HepG2 (cell line): ENCODE data around the gene CD4. TPM values are rescaled to one million over a fixed set of nuclear protein-coding genes. Genes with fewer than 3 reads are reported as not detected.

Experiments
- EED ChIP-seq: sonication (generic); formaldehyde crosslinking; IDR thresholded peaks from 2 replicates; pipeline ENCODE4 v1.5.0; 2020; ENCODE audit warnings: mild to moderate bottlenecking, missing genetic modification reagents
- FOXA3 ChIP-seq: IDR thresholded peaks from 2 replicates; pipeline ENCODE4 v1.6.1; 2016; ENCODE audit warnings: missing genetic modification reagents, missing compliant biosample characterization
- KAT2B ChIP-seq: fragments of 150-350 bp; IDR thresholded peaks from 2 replicates; pipeline ENCODE4 v1.6.1; 2014; ENCODE audit warnings: low read depth, low read length, borderline replicate concordance
- MXD1 ChIP-seq: sonication (generic); formaldehyde crosslinking; IDR thresholded peaks from 2 replicates; pipeline ENCODE4 v1.4.0; 2020; ENCODE audit warnings: mild to moderate bottlenecking, missing genetic modification reagents
- NFATC3 ChIP-seq: sonication (generic); formaldehyde crosslinking; IDR thresholded peaks from 2 replicates; pipeline ENCODE4 v1.5.1; 2020; ENCODE audit warnings: mild to moderate bottlenecking, missing genetic modification reagents
- NR2F2 ChIP-seq: IDR thresholded peaks from 2 replicates; pipeline ENCODE4 v1.6.1; 2012; ENCODE audit warnings: low read depth, inconsistent platforms, borderline replicate concordance
- RXRA ChIP-seq: sonication (generic); formaldehyde crosslinking; IDR thresholded peaks from 2 replicates; pipeline ENCODE4 v1.5.1; 2020; ENCODE audit warnings: missing genetic modification reagents
- ZFP36L1 ChIP-seq: sonication (generic); formaldehyde crosslinking; IDR thresholded peaks from 2 replicates; pipeline ENCODE4 v1.8.0; 2022; ENCODE audit warnings: mild to moderate bottlenecking, missing genetic modification reagents, moderate library complexity
- ZFY ChIP-seq: sonication (generic); formaldehyde crosslinking; IDR thresholded peaks from 2 replicates; pipeline ENCODE4 v1.4.0; 2020; ENCODE audit warnings: missing genetic modification reagents
- ZNF121 ChIP-seq: sonication (generic); formaldehyde crosslinking; IDR thresholded peaks from 2 replicates; pipeline ENCODE4 v1.5.0; 2020; ENCODE audit warnings: mild to moderate bottlenecking, missing genetic modification reagents
- ZNF446 ChIP-seq: sonication (generic); formaldehyde crosslinking; IDR thresholded peaks from 2 replicates; pipeline ENCODE4 v1.5.0; 2020; ENCODE audit warnings: mild to moderate bottlenecking, missing genetic modification reagents
- ZNF672 ChIP-seq: sonication (generic); formaldehyde crosslinking; IDR thresholded peaks from 2 replicates; pipeline ENCODE4 v1.8.1; 2022; ENCODE audit warnings: missing genetic modification reagents
- ZNF891 ChIP-seq: sonication (generic); formaldehyde crosslinking; IDR thresholded peaks from 2 replicates; pipeline ENCODE4 v1.5.0; 2020; ENCODE audit warnings: mild to moderate bottlenecking, missing genetic modification reagents
- ZSCAN25 ChIP-seq: sonication (generic); formaldehyde crosslinking; IDR thresholded peaks from 2 replicates; pipeline ENCODE4 v1.8.0; 2022; ENCODE audit warnings: mild to moderate bottlenecking, missing genetic modification reagents
- polyA plus RNA-seq, 8 experiments: library from polyadenylated mRNA; depleted of rRNA in 3 of 8; stranded (reverse) in 7 of 8; unstranded in 1 of 8; fragments of >200 nt; fragmentation: Illumina TruSeq in 4 of 8; extraction: Trizol in 4 of 8; gene quantifications; 2 replicates each; pipeline versions ENCODE4 v1.2.1 to v1.2.3, GENCODE V29; 2011 to 2016; ENCODE audit warnings: low read depth in 4 of 8, missing spikeins in 1 of 8, mixed read lengths in 1 of 8; ENCODE audit not compliant: insufficient read depth in 1 of 8
- total RNA-seq, 5 experiments: library from RNA; depleted of rRNA; stranded (reverse); fragments of >200 nt; fragmentation: Illumina TruSeq; extraction: Trizol; gene quantifications; 2 replicates each; pipeline ENCODE4 v1.2.3, GENCODE V29; 2016; ENCODE audit warnings: low read depth in 1 of 5
- TF ChIP-seq, protein P1 (sequence below): sonication (generic); formaldehyde crosslinking; IDR thresholded peaks from 2 replicates; pipeline ENCODE4 v1.4.0; 2020; ENCODE audit warnings: missing genetic modification reagents, borderline replicate concordance
- TF ChIP-seq, protein P2 (sequence below): sonication (generic); formaldehyde crosslinking; IDR thresholded peaks from 2 replicates; pipeline ENCODE4 v1.4.0; 2020; ENCODE audit warnings: missing genetic modification reagents
- TF ChIP-seq, protein P3 (sequence below): IDR thresholded peaks from 2 replicates; pipeline ENCODE4 v1.6.1; 2016; ENCODE audit warnings: missing compliant biosample characterization, missing genetic modification reagents, borderline replicate concordance
- TF ChIP-seq, protein P4 (sequence below): sonication (generic); formaldehyde crosslinking; IDR thresholded peaks from 2 replicates; pipeline ENCODE4 v1.9.0; 2021; ENCODE audit warnings: missing genetic modification reagents, borderline replicate concordance

Gene CD4
- total and polyA plus RNA-seq, 2 of the 13 experiments (the other 11 are each of a cell fraction or from before 2014, with no cell fraction given): 0.07 to 0.95 TPM

DNA sequence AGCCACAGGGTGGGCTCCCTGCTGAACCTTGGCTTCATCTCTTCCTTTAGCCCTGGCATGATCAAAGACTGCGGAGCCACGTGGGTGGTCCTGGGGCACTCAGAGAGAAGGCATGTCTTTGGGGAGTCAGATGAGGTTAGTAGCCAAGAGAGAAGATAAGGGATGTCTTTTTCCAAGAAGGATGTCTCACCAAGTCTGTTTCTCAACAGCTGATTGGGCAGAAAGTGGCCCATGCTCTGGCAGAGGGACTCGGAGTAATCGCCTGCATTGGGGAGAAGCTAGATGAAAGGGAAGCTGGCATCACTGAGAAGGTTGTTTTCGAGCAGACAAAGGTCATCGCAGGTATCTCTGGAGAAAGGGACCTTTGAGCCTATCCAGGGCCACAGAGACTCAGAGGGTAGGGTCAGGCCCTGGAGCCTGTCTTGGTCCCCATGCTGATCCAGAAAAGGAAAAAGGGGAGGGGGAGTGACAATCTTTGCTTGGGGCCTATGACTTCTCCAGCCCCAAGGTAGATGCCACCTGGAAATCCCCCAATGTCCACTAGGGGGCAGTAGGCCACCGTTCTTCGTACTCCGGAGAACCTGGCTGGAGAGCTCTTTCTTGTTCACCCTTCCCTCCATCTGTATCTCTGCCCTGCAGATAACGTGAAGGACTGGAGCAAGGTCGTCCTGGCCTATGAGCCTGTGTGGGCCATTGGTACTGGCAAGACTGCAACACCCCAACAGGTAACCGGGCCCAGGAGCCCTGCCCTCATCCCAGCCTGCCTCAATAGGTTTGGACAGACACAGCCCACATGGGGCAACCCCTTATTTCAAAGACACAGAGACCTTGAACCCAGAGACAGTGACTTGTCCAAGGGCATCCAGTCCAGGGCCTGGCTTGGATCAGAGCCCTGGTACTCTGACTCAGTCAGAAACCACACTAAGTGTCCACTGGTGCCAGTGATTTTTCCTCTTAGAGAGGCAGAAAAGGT, 80.0 kb downstream of the CD4 start (continued):
- TF ChIP-seq, protein P1, sequence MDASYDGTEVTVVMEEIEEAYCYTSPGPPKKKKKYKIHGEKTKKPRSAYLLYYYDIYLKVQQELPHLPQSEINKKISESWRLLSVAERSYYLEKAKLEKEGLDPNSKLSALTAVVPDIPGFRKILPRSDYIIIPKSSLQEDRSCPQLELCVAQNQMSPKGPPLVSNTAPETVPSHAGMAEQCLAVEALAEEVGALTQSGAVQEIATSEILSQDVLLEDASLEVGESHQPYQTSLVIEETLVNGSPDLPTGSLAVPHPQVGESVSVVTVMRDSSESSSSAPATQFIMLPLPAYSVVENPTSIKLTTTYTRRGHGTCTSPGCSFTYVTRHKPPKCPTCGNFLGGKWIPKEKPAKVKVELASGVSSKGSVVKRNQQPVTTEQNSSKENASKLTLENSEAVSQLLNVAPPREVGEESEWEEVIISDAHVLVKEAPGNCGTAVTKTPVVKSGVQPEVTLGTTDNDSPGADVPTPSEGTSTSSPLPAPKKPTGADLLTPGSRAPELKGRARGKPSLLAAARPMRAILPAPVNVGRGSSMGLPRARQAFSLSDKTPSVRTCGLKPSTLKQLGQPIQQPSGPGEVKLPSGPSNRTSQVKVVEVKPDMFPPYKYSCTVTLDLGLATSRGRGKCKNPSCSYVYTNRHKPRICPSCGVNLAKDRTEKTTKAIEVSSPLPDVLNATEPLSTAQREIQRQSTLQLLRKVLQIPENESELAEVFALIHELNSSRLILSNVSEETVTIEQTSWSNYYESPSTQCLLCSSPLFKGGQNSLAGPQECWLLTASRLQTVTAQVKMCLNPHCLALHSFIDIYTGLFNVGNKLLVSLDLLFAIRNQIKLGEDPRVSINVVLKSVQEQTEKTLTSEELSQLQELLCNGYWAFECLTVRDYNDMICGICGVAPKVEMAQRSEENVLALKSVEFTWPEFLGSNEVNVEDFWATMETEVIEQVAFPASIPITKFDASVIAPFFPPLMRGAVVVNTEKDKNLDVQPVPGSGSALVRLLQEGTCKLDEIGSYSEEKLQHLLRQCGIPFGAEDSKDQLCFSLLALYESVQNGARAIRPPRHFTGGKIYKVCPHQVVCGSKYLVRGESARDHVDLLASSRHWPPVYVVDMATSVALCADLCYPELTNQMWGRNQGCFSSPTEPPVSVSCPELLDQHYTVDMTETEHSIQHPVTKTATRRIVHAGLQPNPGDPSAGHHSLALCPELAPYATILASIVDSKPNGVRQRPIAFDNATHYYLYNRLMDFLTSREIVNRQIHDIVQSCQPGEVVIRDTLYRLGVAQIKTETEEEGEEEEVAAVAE (CRISPR knock-in tag): no peak
- TF ChIP-seq FOXA3 (CRISPR knock-in tag) (no peak), ZNF891 (CRISPR knock-in tag) (0 out of 2 replicates have a peak, but pooled peaks have one; percentile 58), EED (CRISPR knock-in tag) (no peak), ZNF672 (CRISPR knock-in tag) (no peak), ZSCAN25 (0 out of 2 replicates have a peak, but pooled peaks have one; percentile 54), RXRA (CRISPR knock-in tag) (0 out of 2 replicates have a peak, but pooled peaks have one; percentile 5), ZNF121 (CRISPR knock-in tag) (no peak), ZFY (CRISPR knock-in tag) (no peak), NFATC3 (no peak), ZNF446 (CRISPR knock-in tag) (no peak), ZFP36L1 (CRISPR knock-in tag) (no peak), NR2F2 (0 out of 2 replicates have a peak, but pooled peaks have one; percentile 11), KAT2B (no peak), MXD1 (CRISPR knock-in tag) (no peak)
- TF ChIP-seq, protein P2, sequence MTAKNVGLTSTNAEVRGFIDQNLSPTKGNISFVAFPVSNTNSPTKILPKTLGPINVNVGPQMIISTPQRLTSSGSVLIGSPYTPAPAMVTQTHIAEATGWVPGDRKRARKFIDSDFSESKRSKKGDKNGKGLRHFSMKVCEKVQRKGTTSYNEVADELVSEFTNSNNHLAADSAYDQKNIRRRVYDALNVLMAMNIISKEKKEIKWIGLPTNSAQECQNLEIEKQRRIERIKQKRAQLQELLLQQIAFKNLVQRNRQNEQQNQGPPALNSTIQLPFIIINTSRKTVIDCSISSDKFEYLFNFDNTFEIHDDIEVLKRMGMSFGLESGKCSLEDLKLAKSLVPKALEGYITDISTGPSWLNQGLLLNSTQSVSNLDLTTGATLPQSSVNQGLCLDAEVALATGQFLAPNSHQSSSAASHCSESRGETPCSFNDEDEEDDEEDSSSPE (CRISPR knock-in tag): no peak
- TF ChIP-seq, protein P3, sequence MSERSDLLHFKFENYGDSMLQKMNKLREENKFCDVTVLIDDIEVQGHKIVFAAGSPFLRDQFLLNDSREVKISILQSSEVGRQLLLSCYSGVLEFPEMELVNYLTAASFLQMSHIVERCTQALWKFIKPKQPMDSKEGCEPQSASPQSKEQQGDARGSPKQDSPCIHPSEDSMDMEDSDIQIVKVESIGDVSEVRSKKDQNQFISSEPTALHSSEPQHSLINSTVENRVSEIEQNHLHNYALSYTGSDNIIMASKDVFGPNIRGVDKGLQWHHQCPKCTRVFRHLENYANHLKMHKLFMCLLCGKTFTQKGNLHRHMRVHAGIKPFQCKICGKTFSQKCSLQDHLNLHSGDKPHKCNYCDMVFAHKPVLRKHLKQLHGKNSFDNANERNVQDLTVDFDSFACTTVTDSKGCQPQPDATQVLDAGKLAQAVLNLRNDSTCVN: 0 out of 2 replicates have a peak, but pooled peaks have one; percentile 45
- TF ChIP-seq, protein P4, sequence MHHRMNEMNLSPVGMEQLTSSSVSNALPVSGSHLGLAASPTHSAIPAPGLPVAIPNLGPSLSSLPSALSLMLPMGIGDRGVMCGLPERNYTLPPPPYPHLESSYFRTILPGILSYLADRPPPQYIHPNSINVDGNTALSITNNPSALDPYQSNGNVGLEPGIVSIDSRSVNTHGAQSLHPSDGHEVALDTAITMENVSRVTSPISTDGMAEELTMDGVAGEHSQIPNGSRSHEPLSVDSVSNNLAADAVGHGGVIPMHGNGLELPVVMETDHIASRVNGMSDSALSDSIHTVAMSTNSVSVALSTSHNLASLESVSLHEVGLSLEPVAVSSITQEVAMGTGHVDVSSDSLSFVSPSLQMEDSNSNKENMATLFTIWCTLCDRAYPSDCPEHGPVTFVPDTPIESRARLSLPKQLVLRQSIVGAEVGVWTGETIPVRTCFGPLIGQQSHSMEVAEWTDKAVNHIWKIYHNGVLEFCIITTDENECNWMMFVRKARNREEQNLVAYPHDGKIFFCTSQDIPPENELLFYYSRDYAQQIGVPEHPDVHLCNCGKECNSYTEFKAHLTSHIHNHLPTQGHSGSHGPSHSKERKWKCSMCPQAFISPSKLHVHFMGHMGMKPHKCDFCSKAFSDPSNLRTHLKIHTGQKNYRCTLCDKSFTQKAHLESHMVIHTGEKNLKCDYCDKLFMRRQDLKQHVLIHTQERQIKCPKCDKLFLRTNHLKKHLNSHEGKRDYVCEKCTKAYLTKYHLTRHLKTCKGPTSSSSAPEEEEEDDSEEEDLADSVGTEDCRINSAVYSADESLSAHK (CRISPR knock-in tag): no peak
